HG03432 (cell line): ENCODE results near the gene SORD.

Experiments
- ATAC-seq: cut with Tn5 transposase; IDR thresholded peaks from one replicate; pipeline ENCODE4 v1.9.1; 2021; ENCODE audit warnings: mild to moderate bottlenecking, moderate library complexity; ENCODE audit not compliant: unreplicated experiment

SORD gene

DNA sequence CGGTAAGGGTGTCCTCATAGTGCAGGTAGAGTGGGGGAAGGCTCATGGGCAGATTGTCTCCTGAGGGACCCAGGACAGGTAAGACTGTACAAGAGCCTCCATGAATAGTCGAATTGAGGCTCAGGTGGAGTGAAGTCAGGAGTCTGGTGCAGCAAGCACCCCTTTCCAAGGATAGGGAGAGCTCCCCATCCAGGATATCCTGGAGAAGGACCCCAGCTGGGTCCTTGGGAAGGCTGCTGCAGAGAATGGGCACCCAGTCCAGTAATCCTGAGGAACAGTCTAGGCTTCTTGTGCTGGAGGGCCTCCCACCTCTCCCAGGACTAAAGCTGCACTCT, 91.7 kb downstream of the SORD start:
- no peak for ATAC-seq

DNA sequence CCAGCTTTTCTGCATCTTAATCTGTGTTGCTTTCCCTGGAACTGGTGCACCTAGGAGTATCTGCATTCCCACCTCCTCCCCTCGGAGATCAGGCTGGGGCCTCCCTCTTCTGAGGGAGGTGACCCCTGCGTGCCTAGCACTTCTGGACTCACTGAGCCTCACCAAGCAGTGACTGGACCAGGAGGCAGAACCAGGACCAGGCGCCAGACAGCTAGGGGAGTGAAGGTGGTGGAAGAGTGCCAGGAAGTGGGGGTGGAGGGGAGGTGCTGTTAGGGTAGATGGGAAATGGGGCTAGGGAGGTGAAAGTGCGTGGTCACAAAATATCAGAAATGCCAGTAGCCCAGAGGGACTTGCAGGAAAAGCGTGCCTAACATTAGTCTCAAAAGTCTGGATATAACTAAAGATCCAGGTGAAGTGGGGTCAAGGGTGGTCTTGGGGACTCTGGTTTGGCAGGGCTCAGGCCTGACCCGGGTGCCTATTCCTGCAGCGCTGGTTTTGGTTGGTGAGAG, 92.4 kb downstream of the SORD start:
- ATAC-seq, result no peak

DNA sequence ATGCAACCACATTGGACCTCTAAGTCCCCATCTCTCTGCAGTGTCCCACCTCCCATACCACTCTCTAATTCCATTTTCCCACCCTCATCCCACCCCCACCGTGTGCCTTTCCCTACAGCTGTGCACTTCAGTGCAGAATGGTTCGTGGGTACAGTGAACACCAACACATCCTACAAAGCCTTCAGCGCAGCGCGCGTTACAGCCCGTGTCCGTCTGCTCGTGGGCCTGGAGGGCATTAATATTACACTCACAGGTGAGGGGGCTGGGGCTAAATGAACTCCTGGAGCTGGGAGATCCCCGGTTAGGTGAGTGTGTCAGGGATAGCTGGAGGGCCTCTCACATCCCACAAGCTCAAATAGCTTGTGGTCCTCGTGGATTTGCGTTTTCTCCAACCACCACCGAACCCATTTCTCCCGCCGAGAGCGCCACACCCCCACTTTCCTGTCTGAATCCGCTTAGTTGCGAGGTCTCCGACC, 93.0 kb downstream of the SORD start:
- ATAC-seq, result no peak

DNA sequence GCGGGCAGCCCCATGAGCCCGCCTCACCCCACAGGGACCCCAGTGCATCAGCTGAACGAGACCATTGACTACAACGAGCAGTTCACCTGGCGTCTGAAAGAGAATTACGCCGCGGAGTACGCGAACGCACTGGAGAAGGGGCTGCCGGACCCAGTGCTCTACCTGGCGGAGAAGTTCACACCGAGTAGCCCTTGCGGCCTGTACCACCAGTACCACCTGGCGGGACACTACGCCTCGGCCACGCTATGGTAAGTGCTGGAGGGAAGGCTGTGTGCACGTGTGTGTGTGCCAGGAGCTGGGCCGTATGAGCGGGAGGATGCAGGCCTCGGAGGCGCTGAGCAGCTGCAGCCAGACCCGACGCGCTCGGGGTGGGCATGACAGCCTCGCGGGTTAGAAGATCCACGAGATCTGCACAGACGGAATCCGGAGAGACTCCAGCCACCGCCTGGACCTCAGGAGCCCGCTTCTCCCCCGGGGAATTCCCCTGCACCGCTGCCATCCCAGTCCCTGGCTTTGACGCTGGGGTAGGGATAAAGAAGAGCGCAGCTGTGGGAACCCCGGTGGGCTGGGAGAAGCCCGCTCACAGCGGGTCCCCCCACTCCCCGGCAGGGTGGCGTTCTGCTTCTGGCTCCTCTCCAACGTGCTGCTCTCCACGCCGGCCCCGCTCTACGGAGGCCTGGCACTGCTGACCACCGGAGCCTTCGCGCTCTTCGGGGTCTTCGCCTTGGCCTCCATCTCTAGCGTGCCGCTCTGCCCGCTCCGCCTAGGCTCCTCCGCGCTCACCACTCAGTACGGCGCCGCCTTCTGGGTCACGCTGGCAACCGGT, 93.7 kb downstream of the SORD start:
- ATAC-seq, result no peak

DNA sequence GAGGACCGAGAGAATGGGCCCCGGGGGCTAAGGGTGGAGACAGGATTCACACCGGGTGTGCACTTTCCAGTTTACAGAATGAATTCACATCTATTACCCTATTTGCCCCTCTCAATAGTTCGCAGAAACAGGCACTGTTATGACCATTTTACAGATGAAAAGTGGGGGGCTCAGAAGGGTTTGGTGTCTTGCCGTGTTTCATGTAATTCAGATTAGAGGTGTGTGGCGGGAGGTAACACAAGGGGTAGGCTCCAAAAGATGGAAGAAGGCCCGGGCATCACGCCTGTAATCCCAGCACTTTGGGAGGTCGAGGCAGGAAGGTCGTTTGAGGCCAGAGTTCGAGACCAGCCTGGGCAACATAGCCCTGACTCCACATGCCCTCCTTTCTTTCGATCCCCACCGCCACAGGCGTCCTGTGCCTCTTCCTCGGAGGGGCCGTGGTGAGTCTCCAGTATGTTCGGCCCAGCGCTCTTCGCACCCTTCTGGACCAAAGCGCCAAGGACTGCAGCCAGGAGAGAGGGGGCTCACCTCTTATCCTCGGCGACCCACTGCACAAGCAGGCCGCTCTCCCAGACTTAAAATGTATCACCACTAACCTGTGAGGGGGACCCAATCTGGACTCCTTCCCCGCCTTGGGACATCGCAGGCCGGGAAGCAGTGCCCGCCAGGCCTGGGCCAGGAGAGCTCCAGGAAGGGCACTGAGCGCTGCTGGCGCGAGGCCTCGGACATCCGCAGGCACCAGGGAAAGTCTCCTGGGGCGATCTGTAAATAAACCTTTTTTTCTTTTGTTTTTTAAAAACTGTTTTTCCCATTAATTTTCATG, 94.5 kb downstream of the SORD start:
- ATAC-seq, result peak; percentile 29

DNA sequence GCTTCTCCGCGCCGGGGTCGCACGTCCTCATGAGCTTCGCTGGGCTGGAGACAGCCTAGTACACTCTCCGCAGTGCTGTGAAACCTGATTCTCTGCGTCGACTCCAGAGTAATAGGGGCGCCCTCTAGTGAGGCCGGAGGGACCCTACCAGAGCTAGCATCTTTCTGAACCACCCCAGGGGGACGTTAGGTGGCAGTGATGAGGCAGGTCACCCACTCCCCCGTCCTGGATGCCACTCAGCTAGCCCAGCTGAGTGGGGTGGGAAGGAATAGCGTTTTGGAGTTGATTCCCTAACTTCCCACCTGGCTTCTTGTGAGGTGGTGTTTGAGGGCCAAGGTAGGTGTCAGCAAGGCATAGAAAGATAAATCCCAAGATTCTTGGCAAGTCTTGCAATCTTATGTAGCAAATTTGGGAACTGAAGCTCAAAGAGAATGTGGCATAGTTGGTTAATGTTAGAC, 95.2 kb downstream of the SORD start:
- ATAC-seq, result peak; percentile 93

DNA sequence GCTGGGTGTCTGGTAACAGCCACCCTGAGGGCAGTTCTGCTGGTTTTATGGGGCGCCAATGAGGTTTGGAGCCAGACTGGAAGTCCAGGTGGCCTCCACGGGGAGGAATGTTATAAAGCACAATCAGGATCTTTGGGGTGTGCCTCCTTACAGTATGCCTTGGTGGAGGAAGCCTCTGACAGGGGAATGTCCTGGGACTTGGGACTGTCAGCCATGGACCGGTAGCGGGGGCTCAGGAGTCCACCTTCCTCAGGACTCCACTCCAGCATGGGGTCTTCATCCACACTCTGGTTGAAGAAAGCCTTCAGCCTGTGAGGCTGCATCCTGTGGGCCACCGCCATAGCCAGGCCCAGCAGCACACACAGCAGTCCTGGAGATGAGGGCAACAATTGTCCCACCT, 96.0 kb downstream of the SORD start:
- ATAC-seq, result no peak

DNA sequence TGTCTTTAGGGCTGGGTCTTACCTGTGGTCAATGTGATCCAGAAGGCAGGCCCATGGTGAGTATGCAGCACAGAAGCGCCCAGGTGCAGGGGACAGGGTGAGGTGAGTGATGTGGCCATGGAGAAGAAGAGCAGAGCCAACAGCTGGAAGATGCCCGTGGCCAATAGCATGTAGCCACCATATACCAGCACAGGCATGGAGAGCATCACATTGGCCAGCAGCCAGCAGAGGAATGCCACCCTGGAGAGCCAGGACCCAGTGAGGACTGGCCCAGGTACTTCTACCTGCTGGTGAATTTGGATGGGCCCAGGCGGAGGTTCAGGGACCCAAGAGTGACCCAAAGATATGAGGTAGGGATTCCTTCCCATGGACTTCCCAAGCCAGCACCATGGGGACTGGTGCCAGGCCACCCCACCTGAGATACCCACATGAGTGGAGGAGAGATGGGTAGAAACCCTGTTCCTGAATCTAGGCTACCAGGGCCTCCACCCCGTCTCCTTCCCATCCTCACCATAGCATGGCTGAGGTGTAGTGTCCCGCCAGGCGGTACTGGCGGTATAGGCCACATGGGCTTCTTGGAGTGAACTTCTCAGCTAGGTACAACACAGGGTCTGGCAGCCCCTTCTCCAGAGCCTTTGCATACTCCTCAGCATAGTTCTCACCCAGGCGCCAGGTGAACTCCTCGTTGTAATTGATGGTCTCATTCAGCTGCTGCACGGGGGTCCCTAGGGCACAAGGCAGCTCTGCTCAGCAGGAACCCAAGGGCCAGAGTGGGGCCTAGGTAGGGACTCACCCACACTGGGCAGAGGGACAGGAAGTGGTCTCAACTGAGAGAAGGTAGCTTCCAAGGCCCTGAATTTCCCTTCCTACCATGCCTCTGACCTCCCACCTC, 97.3 kb downstream of the SORD start:
- ATAC-seq, result no peak

DNA sequence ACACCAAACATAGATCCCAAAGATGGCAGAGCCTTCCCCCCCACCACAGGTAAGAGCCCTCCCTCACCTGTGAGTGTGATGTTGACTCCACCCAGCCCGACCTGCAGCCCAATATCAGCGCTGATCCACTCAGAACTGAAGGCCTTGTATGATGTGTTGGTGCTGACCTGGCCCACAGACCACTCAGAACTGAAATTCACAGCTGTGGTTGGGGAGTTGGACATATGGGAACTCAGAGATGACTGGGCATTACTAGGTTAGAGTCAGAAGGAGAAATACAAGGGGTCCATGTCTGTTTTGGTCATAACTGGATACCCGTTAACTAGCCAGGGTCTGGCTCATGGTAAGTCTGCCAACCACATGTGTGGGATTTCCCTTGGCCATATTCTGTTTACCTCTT, 98.0 kb downstream of the SORD start:
- no peak for ATAC-seq

DNA sequence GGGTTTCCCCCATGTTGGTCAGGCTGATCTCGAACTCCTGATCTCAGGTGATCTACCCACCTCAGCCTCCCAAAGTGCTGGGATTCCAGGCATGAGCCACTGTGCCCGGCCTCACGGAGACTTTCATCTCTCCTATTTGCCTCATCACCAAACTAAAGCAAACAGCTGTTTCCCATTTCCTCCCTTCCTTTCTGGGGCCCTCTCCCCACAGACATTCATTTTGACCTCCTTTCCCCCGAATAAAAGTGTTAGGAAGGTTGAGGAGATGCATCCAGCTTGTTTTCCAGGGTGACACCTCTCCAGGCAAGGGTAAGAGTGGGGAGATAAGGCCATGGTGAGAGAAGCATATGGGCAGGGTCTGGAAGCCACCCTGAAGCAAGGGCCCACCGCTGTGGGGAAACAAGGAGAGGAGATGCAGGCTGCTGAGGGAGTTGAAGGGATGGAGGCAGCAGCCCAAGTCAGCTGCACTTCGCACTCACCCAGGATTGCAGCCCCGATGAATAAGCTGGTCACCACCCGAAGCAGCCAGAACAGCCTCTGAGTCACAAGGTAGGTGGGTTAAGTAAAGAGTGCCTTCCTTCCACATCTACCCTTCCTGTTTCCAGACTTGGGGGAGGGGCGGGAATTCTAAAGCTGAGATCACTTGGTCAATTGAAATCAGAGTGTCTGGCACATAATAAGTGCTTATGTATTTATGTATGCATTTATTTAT, 98.9 kb downstream of the SORD start:
- ATAC-seq, result no peak

DNA sequence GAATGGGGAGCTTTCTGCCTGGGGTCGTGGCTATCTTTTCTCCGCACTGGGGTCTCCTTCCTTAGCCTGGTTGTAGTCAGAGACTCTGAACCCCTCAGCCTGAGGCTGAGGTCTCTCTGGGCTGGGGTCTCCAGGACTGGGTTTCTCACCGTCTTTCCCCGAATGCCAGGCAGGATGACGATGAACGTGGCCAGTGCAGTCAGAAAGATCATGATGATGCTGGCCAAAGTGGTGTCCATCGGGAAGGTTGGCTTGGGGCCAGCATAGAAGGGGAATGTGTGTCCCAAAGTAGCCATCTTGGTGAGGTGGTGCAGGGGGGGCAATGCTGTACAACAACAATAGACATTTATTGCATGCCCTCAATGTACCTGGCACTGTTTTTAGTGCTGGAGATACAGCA, 99.7 kb downstream of the SORD start:
- no peak for ATAC-seq

DNA sequence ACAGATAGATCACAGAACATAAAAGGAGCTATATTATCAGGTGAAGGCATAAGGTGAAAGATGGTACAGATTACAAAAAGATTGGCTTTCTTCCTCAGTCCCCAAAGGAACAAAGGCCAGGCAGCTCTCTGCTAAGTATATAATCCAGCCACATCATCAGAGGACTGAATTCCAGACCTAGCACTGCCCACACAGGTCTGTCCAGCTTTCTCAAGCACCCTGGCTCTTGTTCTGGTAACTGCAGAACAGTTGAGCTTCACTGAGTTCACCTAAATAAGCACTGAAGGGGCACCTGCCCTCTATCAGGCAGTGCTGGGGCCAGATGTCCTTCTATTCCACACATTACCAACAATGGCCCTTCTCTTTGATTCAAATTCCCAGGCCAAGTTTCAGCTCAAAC, 100.4 kb downstream of the SORD start:
- ATAC-seq, result no peak

DNA sequence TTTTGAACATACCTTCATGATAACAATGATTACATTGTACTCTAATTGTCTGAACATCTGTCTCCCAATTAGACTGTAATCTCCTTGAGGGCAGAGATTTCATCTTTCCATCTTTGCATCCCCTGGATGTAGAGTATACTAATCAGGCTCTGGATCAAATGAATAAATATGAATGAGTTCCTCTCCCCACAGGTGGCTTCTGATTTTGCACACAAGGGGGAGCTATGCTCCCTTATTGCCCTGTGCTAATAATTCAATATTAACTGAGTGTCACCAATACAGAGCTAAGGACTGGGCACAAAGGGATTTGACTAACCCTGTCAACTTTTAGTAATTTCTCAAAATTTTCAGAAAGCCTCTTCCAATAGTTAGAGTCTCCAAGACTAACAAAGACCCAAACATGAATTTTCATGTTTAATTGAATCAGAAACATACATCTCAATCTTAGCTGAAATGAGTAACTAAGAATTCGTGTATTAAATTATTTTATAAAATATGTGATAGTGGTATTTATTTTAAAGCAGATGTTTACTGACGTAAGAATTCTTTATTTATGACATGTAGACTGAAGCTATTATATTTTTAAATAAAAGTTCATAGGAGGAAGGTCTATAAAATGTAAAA, 103.7 kb downstream of the SORD start:
- no peak for ATAC-seq
